ENCODE data around the gene INPP4B.

DNA sequence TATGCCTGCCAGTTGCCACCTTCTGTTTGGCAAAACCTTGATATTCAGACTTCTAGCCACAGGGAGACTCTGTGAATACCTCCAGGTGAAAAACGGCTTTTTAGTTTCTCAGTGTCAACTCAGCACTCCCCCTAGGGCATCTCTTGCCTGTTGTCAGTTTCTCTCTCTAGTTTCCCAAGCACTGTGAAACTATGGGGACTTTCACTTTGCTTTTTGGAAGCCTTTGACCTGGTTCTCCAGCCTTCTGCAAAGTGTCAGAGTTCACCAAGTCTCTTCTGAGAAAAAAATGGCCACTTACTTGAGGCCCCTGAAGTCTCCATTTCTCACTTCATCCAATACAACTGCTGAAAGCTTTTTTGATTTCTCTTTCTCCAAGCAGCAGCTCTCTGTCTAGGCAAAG, 521.5 kb downstream of the INPP4B start:
- TF ChIP-seq, protein P1, sequence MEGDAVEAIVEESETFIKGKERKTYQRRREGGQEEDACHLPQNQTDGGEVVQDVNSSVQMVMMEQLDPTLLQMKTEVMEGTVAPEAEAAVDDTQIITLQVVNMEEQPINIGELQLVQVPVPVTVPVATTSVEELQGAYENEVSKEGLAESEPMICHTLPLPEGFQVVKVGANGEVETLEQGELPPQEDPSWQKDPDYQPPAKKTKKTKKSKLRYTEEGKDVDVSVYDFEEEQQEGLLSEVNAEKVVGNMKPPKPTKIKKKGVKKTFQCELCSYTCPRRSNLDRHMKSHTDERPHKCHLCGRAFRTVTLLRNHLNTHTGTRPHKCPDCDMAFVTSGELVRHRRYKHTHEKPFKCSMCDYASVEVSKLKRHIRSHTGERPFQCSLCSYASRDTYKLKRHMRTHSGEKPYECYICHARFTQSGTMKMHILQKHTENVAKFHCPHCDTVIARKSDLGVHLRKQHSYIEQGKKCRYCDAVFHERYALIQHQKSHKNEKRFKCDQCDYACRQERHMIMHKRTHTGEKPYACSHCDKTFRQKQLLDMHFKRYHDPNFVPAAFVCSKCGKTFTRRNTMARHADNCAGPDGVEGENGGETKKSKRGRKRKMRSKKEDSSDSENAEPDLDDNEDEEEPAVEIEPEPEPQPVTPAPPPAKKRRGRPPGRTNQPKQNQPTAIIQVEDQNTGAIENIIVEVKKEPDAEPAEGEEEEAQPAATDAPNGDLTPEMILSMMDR (IDR thresholded peaks at IDR 0.05; ENCODE audit: low read length), result no peak
- TF ChIP-seq EZH2 (IDR thresholded peaks at IDR 0.05; ENCODE audit: borderline replicate concordance, low read length), result no peak
